HepG2 (cell line): Measurements from ENCODE around the gene APIP. TPM values are rescaled to one million over a fixed set of nuclear protein-coding genes. Genes with fewer than 3 reads are reported as not detected.
"Not testable (repeated sequence)": the region's sequence is repeated elsewhere in the genome, so short reads cannot be mapped to it uniquely, and the experiment has no call there.

Experiments
- ATAC-seq: fragments of 200-7000 bp; cut with Tn5 transposase; 3 replicates; pipeline ENCODE4 v1.9.1; 2020; ENCODE audit warnings: mild to moderate bottlenecking, moderate library complexity
- BruUV-seq: library from RNA; stranded (reverse); fragments of 400-500 nt; replicated peaks from 2 replicates; lab custom pipeline; 2021; lab: Mats Ljungman, UMichigan
- CTCF ChIA-PET: fragments of 300-600 bp; formaldehyde crosslinking; extraction: SDS; loops from one replicate; lab custom pipeline; 2021; ENCODE audit warnings: low total read pairs, inconsistent platforms, low intra/inter-chr PET ratio; lab: Yijun Ruan, JAX
- POLR2A ChIA-PET: fragments of 350-600 bp; sonication (Branson Sonifier 250); formaldehyde crosslinking; loops from one replicate; lab custom pipeline; 2020; ENCODE audit warnings: antibody characterized with exemption, inconsistent platforms; lab: Yijun Ruan, JAX
- DNase-seq: peaks from one replicate; pipeline ENCODE4 v3.0.0-alpha.2; 2015; ENCODE audit warnings: low spot score
- FAIRE-seq: peaks from 3 replicates; lab custom pipeline; 2011; peaks lifted over from hg19 to GRCh38; lab: Jason Lieb, UNC
- H2AFZ ChIP-seq: one replicate; pipeline ENCODE4 v1.6.1; 2011; ENCODE audit warnings: low read length, inconsistent platforms
- H3K27ac ChIP-seq: fragments of 300-600 bp; 3 replicates; pipeline ENCODE4 v1.8.0; 2011; ENCODE audit warnings: mixed run types, mild to moderate bottlenecking, mixed read lengths, low read length, inconsistent platforms; ENCODE audit not compliant: insufficient read depth; ENCODE audit errors: extremely low read length
- H3K27me3 ChIP-seq, 2 experiments: fragments of 200-600 bp in 1 of 2; 2 replicates in 1 of 2; 3 replicates in 1 of 2; pipeline versions ENCODE4 v1.6.0 to v1.8.0; 2011; ENCODE audit warnings: low read length in 2 of 2, mild to moderate bottlenecking in 2 of 2, moderate library complexity in 2 of 2, inconsistent platforms in 1 of 2; ENCODE audit not compliant: insufficient read depth in 2 of 2, control insufficient read depth in 1 of 2
- H3K36me3 ChIP-seq, 2 experiments: fragments of 200-600 bp in 1 of 2; replicated peaks in 1 of 2; 2 replicates in 1 of 2; 3 replicates in 1 of 2; pipeline versions ENCODE4 v1.5.1 to v1.8.0; 2011; ENCODE audit warnings: low read length in 2 of 2, inconsistent platforms in 1 of 2; ENCODE audit not compliant: insufficient read depth in 2 of 2, control insufficient read depth in 1 of 2
- H3K4me1 ChIP-seq: 2 replicates; pipeline ENCODE4 v1.5.1; 2012; ENCODE audit warnings: low read length, inconsistent platforms; ENCODE audit not compliant: insufficient read depth
- H3K4me2 ChIP-seq: 2 replicates; pipeline ENCODE4 v1.6.0; 2011; ENCODE audit warnings: low read depth, low read length, inconsistent platforms
- H3K4me3 ChIP-seq, 3 experiments: fragments of 200-600 bp in 1 of 3; sonication (generic), shearing (Covaris generic) in 1 of 3; replicated peaks in 1 of 3; 2 replicates each; pipeline ENCODE4 v1.5.1; 2011 to 2016; ENCODE audit warnings: low read length in 3 of 3, inconsistent platforms in 2 of 3, low read depth in 2 of 3, mild to moderate bottlenecking in 2 of 3, control low read depth in 1 of 3, mixed read lengths in 1 of 3; ENCODE audit not compliant: insufficient read depth in 1 of 3
- H3K79me2 ChIP-seq: one replicate; pipeline ENCODE4 v1.6.1; 2011; ENCODE audit warnings: low read length, inconsistent platforms; ENCODE audit not compliant: insufficient read depth
- H3K9ac ChIP-seq: 2 replicates; pipeline ENCODE4 v1.6.0; 2011; ENCODE audit warnings: mild to moderate bottlenecking, low read depth, low read length, inconsistent platforms; ENCODE audit not compliant: insufficient read depth
- H3K9me3 ChIP-seq: 2 replicates; pipeline ENCODE4 v1.5.1; 2012; ENCODE audit warnings: mild to moderate bottlenecking, low read length
- H4K20me1 ChIP-seq: 2 replicates; pipeline ENCODE4 v1.6.0; 2011; ENCODE audit warnings: inconsistent platforms, mild to moderate bottlenecking, low read length, moderate library complexity; ENCODE audit not compliant: insufficient read depth
- KAT2B ChIP-seq: fragments of 150-350 bp; IDR thresholded peaks from 2 replicates; pipeline ENCODE4 v1.6.1; 2014; ENCODE audit warnings: low read depth, low read length, borderline replicate concordance
- MEF2D ChIP-seq: sonication (generic); formaldehyde crosslinking; IDR thresholded peaks from 2 replicates; pipeline ENCODE4 v1.5.1; 2020; ENCODE audit warnings: mild to moderate bottlenecking, missing genetic modification reagents
- NFE2L2 ChIP-seq: fragments of 150-350 bp; IDR thresholded peaks from 2 replicates; pipeline ENCODE4 v1.6.1; 2014; ENCODE audit warnings: low read length
- NFYB ChIP-seq: sonication (generic); formaldehyde crosslinking; IDR thresholded peaks from 2 replicates; pipeline ENCODE4 v1.4.0; 2020; ENCODE audit warnings: missing genetic modification reagents
- REXO4 ChIP-seq: sonication (generic); formaldehyde crosslinking; IDR thresholded peaks from 2 replicates; pipeline ENCODE4 v1.8.0; 2022; ENCODE audit warnings: missing genetic modification reagents, mild to moderate bottlenecking, borderline replicate concordance
- SIN3B ChIP-seq: fragments of 150-350 bp; IDR thresholded peaks from 2 replicates; pipeline ENCODE4 v1.6.1; 2014; ENCODE audit warnings: low read length
- SNAI1 ChIP-seq: sonication (generic); formaldehyde crosslinking; IDR thresholded peaks from 2 replicates; pipeline ENCODE4 v1.5.0; 2020; ENCODE audit warnings: mild to moderate bottlenecking, missing genetic modification reagents, borderline replicate concordance
- SNAPC5 ChIP-seq: sonication (generic); formaldehyde crosslinking; IDR thresholded peaks from 2 replicates; pipeline ENCODE4 v1.8.1; 2023; ENCODE audit warnings: mild to moderate bottlenecking, missing genetic modification reagents, borderline replicate concordance
- TAF1 ChIP-seq: sonication (generic); formaldehyde crosslinking; IDR thresholded peaks from 2 replicates; pipeline ENCODE4 v1.4.0; 2020; ENCODE audit warnings: missing genetic modification reagents
- TBP ChIP-seq: sonication (generic); formaldehyde crosslinking; IDR thresholded peaks from 2 replicates; pipeline ENCODE4 v1.5.0; 2020; ENCODE audit warnings: missing genetic modification reagents
- ZNF207 ChIP-seq: fragments of 450-650 bp; IDR thresholded peaks from 2 replicates; pipeline ENCODE4 v1.6.1; 2016; ENCODE audit warnings: antibody characterized with exemption, borderline replicate concordance
- ZNF230 ChIP-seq: sonication (generic); formaldehyde crosslinking; IDR thresholded peaks from 2 replicates; pipeline ENCODE4 v1.4.0; 2020; ENCODE audit warnings: mild to moderate bottlenecking, missing genetic modification reagents
- WGBS: methylation state at CpG from one replicate; pipeline ENCODE4 v1.1.6; 2017; ENCODE audit warnings: low lambda C conversion rate; 5-methylcytosine and 5-hydroxymethylcytosine counted together
- in situ Hi-C: cut with HindIII; loops from 2 replicates; pipeline ENCODE4 v1.10.0; 2017; ENCODE audit warnings: low pct_unique_long_range_greater_than_20kb; ENCODE audit not compliant: extremely low pct_ligation_motif_present
- intact Hi-C: fragments of 100-400 bp; cut with micrococcal nuclease; formaldehyde crosslinking; loops from one replicate; pipeline ENCODE4 v1.10.0; 2022; ENCODE audit not compliant: unreplicated experiment
- polyA plus RNA-seq, 8 experiments: library from polyadenylated mRNA; depleted of rRNA in 3 of 8; stranded (reverse) in 7 of 8; unstranded in 1 of 8; fragments of >200 nt; fragmentation: Illumina TruSeq in 4 of 8; extraction: Trizol in 4 of 8; gene quantifications; 2 replicates each; pipeline versions ENCODE4 v1.2.1 to v1.2.3, GENCODE V29; 2011 to 2016; ENCODE audit warnings: low read depth in 4 of 8, missing spikeins in 1 of 8, mixed read lengths in 1 of 8; ENCODE audit not compliant: insufficient read depth in 1 of 8
- total RNA-seq, 5 experiments: library from RNA; depleted of rRNA; stranded (reverse); fragments of >200 nt; fragmentation: Illumina TruSeq; extraction: Trizol; gene quantifications; 2 replicates each; pipeline ENCODE4 v1.2.3, GENCODE V29; 2016; ENCODE audit warnings: low read depth in 1 of 5
- TF ChIP-seq, protein P1 (sequence below): IDR thresholded peaks from 2 replicates; pipeline ENCODE4 v1.6.1; 2016; ENCODE audit warnings: missing compliant biosample characterization, missing genetic modification reagents, borderline replicate concordance

Gene APIP
- total and polyA plus RNA-seq, 2 of the 13 experiments (the other 11 are each of a cell fraction or from before 2014, with no cell fraction given) = 16.9 to 31.0 TPM

GRCh38 chr11:34915136-34916014, 804 bp downstream of the APIP start (continued):
- TF ChIP-seq TBP (no peak), REXO4 (no peak), ZNF207 (no peak), ZNF230 (no peak), KAT2B (no peak), TAF1 (CRISPR knock-in tag) (peak; percentile 81; the same call in 1 of the 2 replicates), SNAI1 (CRISPR knock-in tag) (0 out of 2 replicates have a peak, but pooled peaks have one; percentile 48), MEF2D (CRISPR knock-in tag) (0 out of 2 replicates have a peak, but pooled peaks have one; percentile 32), NFE2L2 (no peak), SNAPC5 (CRISPR knock-in tag) (0 out of 2 replicates have a peak, but pooled peaks have one; percentile 49), SIN3B (no peak)
- TF ChIP-seq, protein P1, sequence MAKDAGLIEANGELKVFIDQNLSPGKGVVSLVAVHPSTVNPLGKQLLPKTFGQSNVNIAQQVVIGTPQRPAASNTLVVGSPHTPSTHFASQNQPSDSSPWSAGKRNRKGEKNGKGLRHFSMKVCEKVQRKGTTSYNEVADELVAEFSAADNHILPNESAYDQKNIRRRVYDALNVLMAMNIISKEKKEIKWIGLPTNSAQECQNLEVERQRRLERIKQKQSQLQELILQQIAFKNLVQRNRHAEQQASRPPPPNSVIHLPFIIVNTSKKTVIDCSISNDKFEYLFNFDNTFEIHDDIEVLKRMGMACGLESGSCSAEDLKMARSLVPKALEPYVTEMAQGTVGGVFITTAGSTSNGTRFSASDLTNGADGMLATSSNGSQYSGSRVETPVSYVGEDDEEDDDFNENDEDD (CRISPR knock-in tag) = no peak

DNA sequence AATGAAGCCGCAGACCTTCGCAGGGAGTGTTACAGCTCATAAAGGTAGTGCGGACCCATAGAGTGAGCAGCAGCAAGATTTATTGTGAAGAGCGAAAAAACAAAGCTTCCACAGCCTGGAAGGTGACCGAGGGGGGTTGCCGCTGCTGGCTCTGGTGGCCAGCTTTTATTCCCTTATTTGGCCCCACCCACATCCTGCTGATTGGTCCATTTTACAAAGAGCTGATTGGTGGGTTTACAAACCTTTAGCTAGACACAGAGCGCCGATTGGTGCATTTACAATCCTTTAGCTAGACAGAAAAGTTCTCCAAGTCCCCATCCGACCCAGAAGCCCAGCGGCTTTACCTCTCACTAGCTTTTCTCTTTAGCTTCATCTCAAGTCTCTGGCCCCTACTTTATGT, 2.6 kb downstream of the APIP start:
- peaks cover 53% of the 10 kb centered on the region for H3K4me1 ChIP-seq
- intact Hi-C loops, ATAC-seq, H3K36me3 ChIP-seq, FAIRE-seq, H3K27me3 ChIP-seq, H3K27ac ChIP-seq, H4K20me1 ChIP-seq, DNase-seq, H3K9ac ChIP-seq, H3K9me3 ChIP-seq, BruUV-seq, POLR2A ChIA-PET, H3K4me3 ChIP-seq, H2AFZ ChIP-seq: not testable (repeated sequence)
- in situ Hi-C loops = loop anchor here (25.0 kb wide), 1 partner anchor 751 kb away; no protein-coding TSS in a partner anchor
- 79% methylated on average over 10 of the region's 10 CpGs for WGBS
- peak; percentile 34; the same call in 1 of the 2 replicates for TF ChIP-seq NFYB
- TF ChIP-seq, all 625 proteins: peak for 1; not testable (repeated sequence) for 624
- peaks cover 26% of the 10 kb centered on the region for H3K79me2 ChIP-seq
- CTCF ChIA-PET, H3K4me2 ChIP-seq: not testable (repeated sequence)
